Muscle layer of duodenum (tissue), 2 donors: ENCODE data around the gene HAGHL.

Source experiments
- H3K27ac ChIP-seq: one replicate; pipeline ENCODE4 v1.7.0; 2013; ENCODE audit warnings: mild to moderate bottlenecking, low read length
- H3K27me3 ChIP-seq: one replicate; pipeline ENCODE4 v1.7.0; 2013; ENCODE audit warnings: low read depth, mild to moderate bottlenecking, control low read depth, low read length
- H3K36me3 ChIP-seq, 2 donors: one replicate each; pipeline ENCODE4 v1.7.0; 2013; ENCODE audit warnings: low read length in 2 of 2, control low read depth in 1 of 2, mild to moderate bottlenecking in 1 of 2; ENCODE audit not compliant: insufficient read depth in 2 of 2, control insufficient read depth in 1 of 2
- H3K4me1 ChIP-seq, 2 donors: one replicate each; pipeline ENCODE4 v1.7.0; 2013; ENCODE audit warnings: low read length in 2 of 2, mild to moderate bottlenecking in 2 of 2, control low read depth in 1 of 2, moderate library complexity in 1 of 2; ENCODE audit not compliant: insufficient read depth in 2 of 2, control insufficient read depth in 1 of 2
- H3K4me3 ChIP-seq, 2 donors: one replicate each; pipeline ENCODE4 v1.7.0; 2013; ENCODE audit warnings: low read length in 2 of 2, low read depth in 1 of 2, mild to moderate bottlenecking in 1 of 2
- H3K9me3 ChIP-seq, 2 donors: one replicate each; pipeline ENCODE4 v1.7.0; 2013; ENCODE audit warnings: low read length in 2 of 2, control low read depth in 1 of 2, mild to moderate bottlenecking in 1 of 2; ENCODE audit not compliant: control insufficient read depth in 1 of 2
- donor health status: healthy.

HAGHL gene

GRCh38 chr16:727291-727977 is 528 bp downstream of the HAGHL start:
- peaks cover 0 to 21% of the 10 kb centered on the region in 2 donors for H3K4me1 ChIP-seq
- no peaks in the 10 kb centered on the region for H3K9me3 ChIP-seq
- peaks cover 8% of the 10 kb centered on the region for H3K27me3 ChIP-seq
- H3K27ac ChIP-seq = no peak overlapping the region
- H3K36me3 ChIP-seq = peaks cover 0 to 20% of the 10 kb centered on the region in 2 donors
- H3K4me3 ChIP-seq = peak overlapping the region; percentile 16 to 66

DNA sequence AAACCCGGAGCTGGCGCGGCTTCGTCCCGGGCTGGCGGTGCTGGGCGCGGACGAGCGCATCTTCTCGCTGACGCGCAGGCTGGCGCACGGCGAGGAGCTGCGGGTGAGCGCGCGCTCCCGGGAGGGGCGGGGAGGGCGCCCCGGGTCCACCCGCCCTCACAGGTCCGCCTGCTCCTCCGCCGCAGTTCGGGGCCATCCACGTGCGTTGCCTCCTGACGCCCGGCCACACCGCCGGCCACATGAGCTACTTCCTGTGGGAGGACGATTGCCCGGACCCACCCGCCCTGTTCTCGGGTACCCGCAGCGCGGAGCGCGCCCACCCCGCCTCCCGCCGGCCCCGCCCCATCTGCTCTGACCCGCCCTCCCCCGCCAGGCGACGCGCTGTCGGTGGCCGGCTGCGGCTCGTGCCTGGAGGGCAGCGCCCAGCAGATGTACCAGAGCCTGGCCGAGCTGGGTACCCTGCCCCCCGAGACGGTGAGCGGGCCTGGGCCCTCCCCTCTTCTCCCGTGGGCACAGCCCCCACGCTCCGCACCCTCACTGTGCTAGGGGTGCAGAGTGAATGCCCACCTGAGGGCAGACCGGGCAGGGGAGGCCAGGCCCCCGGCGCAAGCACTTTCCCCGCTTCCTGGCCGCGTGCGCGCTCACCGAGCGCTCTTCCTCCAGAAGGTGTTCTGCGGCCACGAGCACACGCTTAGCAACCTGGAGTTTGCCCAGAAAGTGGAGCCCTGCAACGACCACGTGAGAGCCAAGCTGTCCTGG is 1.4 kb downstream of the HAGHL start:
- no peak overlapping the region for H3K27ac ChIP-seq
- peaks cover 0 to 29% of the 10 kb centered on the region in 2 donors for H3K36me3 ChIP-seq
- peak overlapping the region in 1 of 2 donors; percentile 38 for H3K4me3 ChIP-seq
- H3K4me1 ChIP-seq = peaks cover 0 to 21% of the 10 kb centered on the region in 2 donors
- no peaks in the 10 kb centered on the region for H3K9me3 ChIP-seq
- peaks cover 8% of the 10 kb centered on the region for H3K27me3 ChIP-seq

- Histone ChIP-seq H3K36me3 (peaks cover 0 to 37% of the 10 kb centered on the region in 2 donors), H3K4me3 (no peak overlapping the region), H3K9me3 (no peaks in the 10 kb centered on the region), H3K4me1 (peaks cover 0 to 21% of the 10 kb centered on the region in 2 donors), H3K27me3 (peaks cover 8% of the 10 kb centered on the region), H3K27ac (no peak overlapping the region)
Observed at GRCh38 chr16:728890-729744, 2.2 kb downstream of the HAGHL start.

- H3K27ac ChIP-seq = no peak overlapping the region
- peaks cover 0 to 21% of the 10 kb centered on the region in 2 donors for H3K4me1 ChIP-seq
- H3K27me3 ChIP-seq = peaks cover 8% of the 10 kb centered on the region
- no peaks in the 10 kb centered on the region for H3K9me3 ChIP-seq
- no peak overlapping the region for H3K4me3 ChIP-seq
- peaks cover 0 to 46% of the 10 kb centered on the region in 2 donors for H3K36me3 ChIP-seq
Observed at GRCh38 chr16:729768-730665, 3.1 kb downstream of the HAGHL start.

- peaks cover 0 to 21% of the 10 kb centered on the region in 2 donors for H3K4me1 ChIP-seq
- H3K36me3 ChIP-seq = peaks cover 4 to 55% of the 10 kb centered on the region in 2 donors
- H3K27ac ChIP-seq = no peak overlapping the region
- H3K27me3 ChIP-seq = peaks cover 7% of the 10 kb centered on the region
- no peaks in the 10 kb centered on the region for H3K9me3 ChIP-seq
- no peak overlapping the region for H3K4me3 ChIP-seq
Observed at GRCh38 chr16:730666-731509, 4.0 kb downstream of the HAGHL start.

- Histone ChIP-seq H3K27ac (no peak overlapping the region), H3K4me1 (peaks cover 0 to 11% of the 10 kb centered on the region in 2 donors), H3K9me3 (no peaks in the 10 kb centered on the region), H3K4me3 (no peak overlapping the region), H3K27me3 (no peaks in the 10 kb centered on the region), H3K36me3 (peaks cover 13 to 69% of the 10 kb centered on the region in 2 donors)
Observed at GRCh38 chr16:732332-732731, 5.4 kb downstream of the HAGHL start.

GRCh38 chr16:732936-733335 is 6.0 kb downstream of the HAGHL start:
- Histone ChIP-seq H3K36me3 (peaks cover 14 to 75% of the 10 kb centered on the region in 2 donors), H3K4me3 (no peak overlapping the region), H3K27ac (no peak overlapping the region), H3K27me3 (no peaks in the 10 kb centered on the region), H3K9me3 (no peaks in the 10 kb centered on the region), H3K4me1 (peaks cover 0 to 6% of the 10 kb centered on the region in 2 donors)

DNA sequence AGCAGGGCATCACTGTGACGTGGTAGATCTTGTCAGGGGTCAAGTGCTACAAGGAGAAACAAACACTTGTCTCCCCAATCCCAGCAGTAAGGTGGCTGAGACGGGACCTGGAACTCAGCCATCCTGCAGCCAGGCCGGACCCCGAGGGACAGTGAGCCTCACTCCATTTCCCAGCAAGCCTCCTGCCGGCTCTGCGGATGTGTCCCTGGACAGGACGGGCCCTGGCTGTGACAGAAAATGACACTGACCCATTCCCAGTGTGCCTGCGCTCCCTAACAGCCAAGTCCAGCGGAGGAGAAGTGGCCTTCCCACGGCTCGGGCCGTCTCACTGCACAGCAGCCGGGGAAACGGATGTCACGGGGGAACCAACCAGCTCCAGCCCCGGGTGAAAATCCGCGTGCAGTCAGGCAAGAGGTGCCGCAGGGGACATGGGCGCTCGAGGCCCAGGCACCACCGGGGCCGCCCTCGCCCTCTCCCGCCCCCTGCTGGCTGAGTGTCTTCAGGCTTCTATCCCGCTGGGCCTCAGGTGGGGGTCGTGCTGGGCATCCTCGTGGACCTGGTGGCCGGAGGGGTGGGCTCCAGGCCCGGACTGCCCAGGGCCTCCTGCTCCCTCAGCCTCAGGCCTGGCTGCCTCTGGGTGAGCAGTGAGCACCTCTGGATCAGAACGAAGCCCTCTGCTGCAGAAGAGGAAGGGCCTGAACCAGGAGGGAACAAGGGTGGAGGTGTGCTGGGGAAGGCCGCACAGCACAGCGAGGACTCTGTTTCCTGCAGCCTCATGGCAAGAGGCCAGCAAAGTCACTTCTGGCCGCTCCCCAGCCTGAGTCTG is 6.7 kb downstream of the HAGHL start:
- Histone ChIP-seq H3K4me3 (no peak overlapping the region), H3K27ac (no peak overlapping the region), H3K27me3 (no peaks in the 10 kb centered on the region), H3K4me1 (peaks cover 0 to 3% of the 10 kb centered on the region in 2 donors), H3K9me3 (no peaks in the 10 kb centered on the region), H3K36me3 (peaks cover 14 to 76% of the 10 kb centered on the region in 2 donors)

- peaks cover 0 to 2% of the 10 kb centered on the region in 2 donors for H3K4me1 ChIP-seq
- no peaks in the 10 kb centered on the region for H3K9me3 ChIP-seq
- no peak overlapping the region for H3K4me3 ChIP-seq
- H3K27ac ChIP-seq = no peak overlapping the region
- H3K27me3 ChIP-seq = no peaks in the 10 kb centered on the region
- H3K36me3 ChIP-seq = peaks cover 14 to 76% of the 10 kb centered on the region in 2 donors
Observed at GRCh38 chr16:734208-734980, 7.5 kb downstream of the HAGHL start.
